NCI-H187 treated with DMSO at 0.1 percent for 48 hours (cell line): Measurements from ENCODE around the gene CTU1.
"Not testable (repeated sequence)": the region's sequence is repeated elsewhere in the genome, so short reads cannot be mapped to it uniquely, and the experiment has no call there.

Source experiments
- DNase-seq: peaks from one replicate; lab custom pipeline; 2025; lab: John Stamatoyannopoulos, UW

CTU1 gene

DNA sequence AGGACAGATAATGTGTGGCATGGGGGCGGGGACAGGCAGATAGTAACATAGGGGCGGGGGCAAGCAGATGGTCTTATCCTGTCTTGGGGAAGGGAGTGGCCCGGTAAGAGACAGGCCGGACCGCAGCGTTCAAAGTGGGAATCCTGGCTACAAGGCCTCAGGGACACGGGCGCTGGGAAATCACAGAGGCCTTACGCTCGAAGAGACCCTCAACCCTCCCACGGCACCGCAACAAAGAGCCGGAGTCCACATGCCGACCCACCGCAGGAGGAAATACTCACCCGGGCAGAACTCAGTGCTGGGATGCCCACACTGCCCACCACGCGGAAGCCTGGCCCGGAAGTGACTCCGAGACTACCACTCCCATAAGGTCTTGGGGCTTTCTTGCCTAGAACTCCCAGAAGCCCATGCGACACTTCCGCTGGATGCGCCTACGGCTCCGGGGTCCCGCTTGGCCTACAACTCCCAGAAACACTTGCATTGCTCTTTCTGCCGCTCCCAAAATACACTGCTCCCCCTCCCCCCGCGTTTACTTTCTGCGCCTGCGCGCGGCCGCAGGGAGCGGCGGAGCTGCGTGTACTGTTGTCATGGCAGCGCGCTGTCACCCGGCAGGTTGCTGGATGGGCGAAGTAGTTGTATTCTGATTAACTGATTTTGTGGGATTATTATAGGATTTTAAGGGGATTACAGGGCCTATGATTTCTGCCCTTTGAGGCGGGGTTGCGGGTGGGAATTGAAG lies at the start of gene CTU1:
Gene CTU1, minus strand, starts transcription at position 344 of the 739 bp plus-strand sequence. CDS start 3,840 bp downstream, outside the sequence.
- peak; percentile 99 for DNase-seq

DNA sequence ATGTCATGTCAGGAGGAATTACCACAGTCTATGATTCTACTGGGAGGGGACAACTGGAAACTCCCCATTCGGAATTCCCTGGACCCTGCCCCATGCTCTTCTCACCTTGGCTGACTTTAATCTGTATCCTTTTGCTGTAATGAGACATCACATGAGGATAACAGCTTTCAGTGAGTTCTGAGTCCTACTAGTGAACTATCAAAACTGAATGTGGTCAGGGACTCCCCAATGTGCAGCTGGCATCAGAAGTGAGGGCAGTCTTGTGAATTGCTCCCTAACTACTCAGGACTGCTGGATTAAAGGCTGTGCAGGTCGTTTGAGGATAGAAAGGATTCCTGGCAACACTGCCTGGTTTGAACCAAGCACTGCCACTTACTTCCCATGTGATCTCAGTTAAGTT lies 49.1 kb upstream of the CTU1 start:
- DNase-seq, result no peak

GRCh38 chr19:51156710-51157109 lies 48.5 kb upstream of the CTU1 start:
- no peak for DNase-seq

GRCh38 chr19:51150627-51151026 lies 42.4 kb upstream of the CTU1 start:
- no peak for DNase-seq

DNA sequence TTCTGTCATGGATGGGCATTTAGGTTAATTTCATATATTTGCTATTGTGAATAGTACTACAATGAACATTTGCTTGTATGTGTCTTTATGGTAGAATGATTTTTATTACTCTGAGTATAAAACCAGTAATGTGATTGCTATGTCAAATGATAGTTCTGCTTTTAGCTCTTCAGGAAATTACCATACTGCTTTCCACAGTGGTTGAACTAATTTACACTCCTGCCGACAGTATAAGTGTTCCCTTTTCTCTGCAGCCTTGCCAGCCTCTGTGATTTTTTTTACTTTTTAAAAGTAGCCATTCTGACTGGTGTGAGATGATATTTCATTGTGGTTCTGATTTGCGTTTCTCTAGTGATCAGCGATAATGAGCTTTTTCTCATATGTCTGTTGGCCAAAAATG lies 40.4 kb upstream of the CTU1 start:
- no peak for DNase-seq

DNA sequence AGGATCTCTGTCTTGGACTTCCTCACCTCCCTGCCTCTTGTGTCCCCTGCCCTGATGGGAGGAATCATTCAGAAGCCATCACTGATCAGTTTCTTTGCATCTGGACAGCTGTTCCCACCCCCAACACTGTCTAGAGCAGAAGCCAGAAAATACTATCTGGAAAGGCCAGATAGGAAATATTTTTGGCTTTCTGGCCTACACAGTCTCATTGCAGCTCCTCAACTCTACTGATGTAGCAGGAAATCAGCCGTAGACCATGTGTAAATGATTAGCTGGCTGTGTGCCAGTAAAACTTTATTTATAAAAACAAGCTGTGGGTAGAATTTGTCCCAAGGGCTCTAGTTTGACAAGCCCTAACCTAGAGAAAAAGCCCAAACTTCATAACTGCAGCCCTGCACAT lies 39.5 kb upstream of the CTU1 start:
- DNase-seq, result no peak

GRCh38 chr19:51146751-51147150 lies 38.5 kb upstream of the CTU1 start:
- DNase-seq, result no peak

DNA sequence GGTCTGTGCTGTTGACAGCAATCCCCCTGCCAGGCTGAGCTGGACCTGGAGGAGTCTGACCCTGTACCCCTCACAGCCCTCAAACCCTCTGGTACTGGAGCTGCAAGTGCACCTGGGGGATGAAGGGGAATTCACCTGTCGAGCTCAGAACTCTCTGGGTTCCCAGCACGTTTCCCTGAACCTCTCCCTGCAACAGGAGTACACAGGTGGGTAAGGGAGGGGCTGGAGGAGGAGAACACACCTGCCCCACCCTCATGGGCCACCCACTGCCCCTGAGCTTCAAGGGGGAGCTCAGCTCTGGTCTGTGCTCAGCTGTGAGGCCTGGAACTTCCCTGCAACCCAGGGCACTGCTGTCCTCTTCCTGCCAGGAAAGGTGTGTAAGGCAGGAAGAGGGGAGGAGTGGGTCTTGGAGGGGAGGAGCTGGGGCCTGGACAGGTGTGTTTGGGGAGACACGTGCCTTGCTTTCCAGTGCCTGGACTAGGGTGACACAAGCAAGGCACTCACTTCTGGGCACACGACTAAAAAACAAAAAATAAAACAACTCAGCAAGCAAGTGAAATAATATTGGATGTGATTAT lies 37.8 kb upstream of the CTU1 start:
- DNase-seq, result no peak

GRCh38 chr19:51144482-51145045 lies 36.4 kb upstream of the CTU1 start:
- DNase-seq, result no peak

DNA sequence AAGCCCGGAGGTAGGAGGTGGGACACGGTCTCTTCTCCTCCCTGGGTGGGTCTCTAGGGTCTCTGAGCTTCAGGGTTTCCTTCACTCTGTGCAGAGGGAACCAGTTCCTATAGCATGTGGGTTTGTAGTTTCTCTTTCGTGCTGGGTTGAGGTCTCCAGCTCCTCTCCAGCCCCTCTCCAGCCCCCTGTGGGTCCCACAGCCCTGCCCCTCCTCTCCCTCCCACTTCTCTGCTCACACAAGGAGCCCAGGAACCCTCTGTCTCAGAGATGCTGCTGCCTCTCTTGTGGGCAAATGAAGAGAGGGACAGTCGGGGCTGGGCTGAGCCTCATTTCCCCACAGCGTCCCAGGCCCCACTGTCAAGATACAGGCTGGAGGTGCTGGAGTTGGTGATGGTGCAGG lies 35.3 kb upstream of the CTU1 start:
- DNase-seq, result no peak

DNA sequence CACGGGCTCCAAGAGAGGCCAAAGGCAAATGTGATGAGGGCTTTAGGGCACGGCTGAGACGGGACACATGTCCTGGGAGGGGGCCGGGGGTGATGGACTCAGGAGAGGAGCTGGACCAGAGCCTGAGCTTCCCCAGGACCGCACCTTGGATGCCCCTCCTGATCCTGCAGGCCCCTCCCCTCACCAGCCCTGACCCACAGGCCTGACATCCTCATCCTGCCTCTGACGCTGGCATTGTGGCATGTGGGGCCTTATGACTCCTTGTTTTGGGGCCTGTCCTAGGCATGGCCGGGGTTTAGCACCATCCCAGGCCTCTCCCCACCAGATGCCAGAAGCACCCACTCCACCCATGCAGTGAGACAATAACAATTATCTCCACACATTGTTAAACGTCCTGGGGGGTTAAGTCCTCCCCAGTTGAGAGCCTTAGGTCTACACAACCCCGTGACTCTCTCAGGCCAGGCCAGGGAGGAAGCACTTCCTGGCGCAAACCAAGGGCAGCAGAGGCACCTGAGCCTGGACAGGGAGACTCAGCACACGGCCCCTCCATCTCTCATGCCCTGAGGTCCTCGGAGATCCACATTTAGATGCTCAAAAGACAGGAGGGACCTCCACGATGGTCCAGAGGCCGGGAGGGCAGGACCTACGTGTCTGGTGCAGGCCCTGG lies 34.7 kb upstream of the CTU1 start:
- not testable (repeated sequence) for DNase-seq

- DNase-seq, result no peak
These were observed 33.9 kb upstream of the CTU1 start, which contains the start of gene SIGLEC7 for GRCh38 chr19:51142119-51142518. Gene SIGLEC7 (plus strand): TSS chr19:51142301. CDS start chr19:51142370, 69 bp downstream.

DNA sequence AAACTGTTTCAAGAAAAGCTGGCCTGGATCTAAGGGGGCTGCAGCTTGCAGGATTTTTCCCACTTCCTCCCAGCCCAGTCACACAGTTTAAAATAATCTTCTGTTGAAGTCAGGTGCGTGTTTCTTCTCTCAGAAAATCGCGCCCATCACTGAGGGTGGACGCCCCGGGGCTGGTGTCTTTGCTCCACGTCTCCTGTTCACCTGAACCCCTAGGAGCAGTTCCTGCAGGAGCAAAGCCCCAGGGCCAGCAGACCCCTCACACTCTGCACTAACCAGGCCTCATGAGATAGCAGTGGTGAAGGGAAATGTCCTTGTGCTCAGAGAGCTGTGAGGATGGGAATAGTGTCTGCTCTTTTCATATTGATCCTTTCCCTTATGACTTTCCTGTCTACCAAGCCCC lies 33.0 kb upstream of the CTU1 start:
- DNase-seq, result no peak

DNA sequence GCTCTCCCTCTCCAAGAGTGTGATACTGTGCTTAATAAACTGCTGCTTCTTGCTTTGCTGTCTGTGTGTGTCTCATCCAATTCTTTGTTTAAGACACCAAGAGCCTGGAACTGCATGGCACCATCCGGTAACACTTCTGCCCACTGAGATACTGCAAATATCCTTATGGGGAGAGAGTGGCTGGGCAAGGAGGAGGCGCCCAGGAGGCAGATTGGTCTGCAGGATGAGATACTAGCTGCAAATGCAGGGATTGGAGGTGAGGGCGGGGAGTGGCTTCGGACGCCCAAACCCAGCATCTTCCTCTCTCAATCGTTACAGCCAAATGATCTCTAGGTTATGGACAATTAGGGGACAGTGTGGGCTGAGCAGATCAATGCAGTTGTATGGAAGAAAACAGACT lies 32.2 kb upstream of the CTU1 start:
- no peak for DNase-seq

- no peak for DNase-seq
These were observed 31.2 kb upstream of the CTU1 start for GRCh38 chr19:51139299-51140014.

GRCh38 chr19:51138549-51138979 lies 30.4 kb upstream of the CTU1 start:
- no peak for DNase-seq

DNA sequence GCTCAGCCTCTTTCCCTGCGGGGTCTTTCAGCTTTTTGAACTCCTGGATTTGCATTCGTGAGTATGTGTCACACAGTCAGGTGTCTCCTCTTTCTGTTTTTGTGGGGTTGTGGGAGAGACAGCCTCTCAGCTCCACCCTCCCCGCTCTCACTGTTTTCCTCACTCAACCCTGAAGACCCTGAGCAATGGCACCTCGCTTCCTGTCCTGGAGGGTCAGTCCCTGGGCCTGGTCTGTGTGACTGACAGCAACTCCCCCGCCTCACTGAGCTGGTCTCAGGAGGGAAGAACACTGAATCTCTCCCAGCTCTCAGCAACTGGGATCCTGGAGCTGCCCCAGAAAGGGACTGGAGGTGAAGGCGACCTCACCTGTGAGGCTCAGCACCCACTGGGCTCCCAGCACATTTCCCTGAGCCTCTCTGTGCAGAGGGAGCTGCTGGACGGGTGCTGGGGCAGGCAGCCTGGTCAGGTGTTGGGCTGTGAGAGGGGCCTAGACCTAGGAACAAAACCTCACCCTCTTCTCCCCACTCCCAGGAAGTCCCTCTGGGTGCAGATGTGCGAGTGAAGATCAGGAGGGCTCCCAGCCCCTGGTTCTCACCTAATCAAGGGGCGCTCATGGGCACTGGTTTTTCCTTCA lies 29.7 kb upstream of the CTU1 start:
- DNase-seq, result no peak

GRCh38 chr19:51136851-51137551 lies 28.8 kb upstream of the CTU1 start:
- DNase-seq, result no peak

DNA sequence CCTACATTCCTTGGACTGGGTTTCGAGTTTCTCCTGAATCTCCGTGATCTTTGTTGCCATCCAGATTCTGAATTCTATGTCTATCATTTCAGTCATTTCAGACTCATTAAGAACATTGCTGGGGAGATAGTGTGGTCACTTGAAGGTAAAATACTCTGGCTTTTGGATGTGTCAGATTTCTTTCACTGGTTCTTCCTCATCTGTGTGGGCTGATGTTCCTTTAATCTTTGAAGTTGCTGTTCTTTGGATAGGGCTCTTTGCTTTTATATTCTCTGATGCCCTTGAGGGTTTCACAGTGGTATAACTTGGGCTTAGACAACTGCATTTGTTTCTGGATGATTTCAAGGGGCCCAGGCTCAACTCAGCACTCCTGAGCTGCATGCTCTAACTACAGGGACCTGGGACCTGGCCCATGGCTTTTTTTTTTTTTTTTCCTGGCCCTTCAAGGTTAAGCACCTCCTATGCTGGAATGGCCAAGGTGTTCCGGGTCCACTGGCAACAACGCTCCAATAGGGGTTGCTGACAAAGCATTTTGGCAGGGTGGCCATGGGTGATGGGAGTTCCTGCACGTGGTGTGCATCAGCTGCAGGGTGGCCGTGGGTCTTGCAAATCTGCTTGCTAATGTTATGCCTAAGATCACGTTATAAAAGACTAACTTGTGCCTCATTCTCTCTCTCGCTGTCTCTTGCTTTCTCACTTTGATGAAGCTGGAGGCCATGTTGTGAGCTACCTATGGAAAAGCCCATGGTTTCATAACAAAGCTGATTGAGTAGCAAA lies 28.0 kb upstream of the CTU1 start:
- DNase-seq, result no peak

DNA sequence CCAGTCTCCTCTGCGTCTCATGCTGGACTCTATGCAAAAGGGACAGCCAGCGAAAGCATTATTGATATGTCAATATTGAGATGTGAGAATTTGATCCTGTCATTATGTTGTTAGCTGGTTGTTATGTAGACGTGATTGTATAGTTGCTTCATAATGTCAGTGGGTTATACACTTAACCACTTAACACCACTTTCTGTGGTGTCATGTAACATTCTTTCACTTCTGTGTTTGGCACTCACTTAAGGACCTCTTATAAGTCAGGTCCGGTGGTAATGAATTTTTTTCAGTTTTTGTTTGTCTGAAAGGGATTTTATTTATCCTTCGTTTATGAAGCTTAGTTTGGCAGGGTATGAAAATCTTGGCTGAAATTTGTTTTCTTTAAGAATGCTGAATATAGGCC lies 26.8 kb upstream of the CTU1 start:
- DNase-seq, result no peak
